T-cell (primary cell): ENCODE results near the gene PTH2R. TPM values are rescaled to one million over a fixed set of nuclear protein-coding genes. Genes with fewer than 3 reads are reported as not detected.
"Not testable (repeated sequence)": the region's sequence is repeated elsewhere in the genome, so short reads cannot be mapped to it uniquely, and the experiment has no call there.

Experiments used
- ATAC-seq, 4 experiments: fragments of 200-7000 bp in 3 of 4; fragments of 150-1000 bp in 1 of 4; cut with Tn5 transposase; replicated peaks in 1 of 4; 1 replicate in 3 of 4; 2 replicates in 1 of 4; pipeline ENCODE4 v1.10.0; 2021; ENCODE audit warnings: moderate library complexity in 3 of 4, mild to moderate bottlenecking in 2 of 4, moderate number of reproducible peaks in 1 of 4
- CTCF ChIA-PET, 2 donors: fragments of 300-600 bp; sonication (Branson Sonifier 250); formaldehyde crosslinking; loops; one replicate each; lab custom pipeline; 2022; ENCODE audit warnings: antibody characterized with exemption in 2 of 2; lab: Charles Lee
- POLR2A ChIA-PET, 2 donors: fragments of 300-600 bp; sonication (Branson Sonifier 250); formaldehyde crosslinking; loops; one replicate each; lab custom pipeline; 2022; ENCODE audit warnings: antibody characterized with exemption in 2 of 2; lab: Charles Lee
- DNase-seq, 35 experiments: peaks; one replicate each; pipeline versions ENCODE4 v3.0.0 to v3.0.0-alpha.2; 2013 to 2023
- H3K27ac ChIP-seq: one replicate; pipeline ENCODE4 v1.5.1; 2013; ENCODE audit warnings: low read length
- H3K27me3 ChIP-seq, 2 experiments: replicated peaks in 1 of 2; 1 replicate in 1 of 2; 2 replicates in 1 of 2; pipeline versions ENCODE4 v1.6.1 to v1.7.0; 2013; ENCODE audit warnings: low read length in 1 of 2, mixed read lengths in 1 of 2; ENCODE audit not compliant: control insufficient read depth in 2 of 2, insufficient read depth in 2 of 2; ENCODE audit errors: extremely low read depth in 1 of 2
- H3K36me3 ChIP-seq, 2 donors: 1 replicate in 1 of 2; 2 replicates in 1 of 2; pipeline versions ENCODE4 v1.6.1 to v1.7.0; 2013; ENCODE audit warnings: low read length in 1 of 2; ENCODE audit not compliant: control insufficient read depth in 2 of 2, insufficient read depth in 1 of 2; ENCODE audit errors: extremely low read depth in 1 of 2
- H3K4me1 ChIP-seq, 2 experiments: 1 replicate in 1 of 2; 2 replicates in 1 of 2; pipeline versions ENCODE4 v1.6.1 to v1.7.0; 2013; ENCODE audit warnings: low read length in 2 of 2, mixed read lengths in 1 of 2; ENCODE audit not compliant: insufficient read depth in 2 of 2, control insufficient read depth in 1 of 2; ENCODE audit errors: extremely low read depth in 1 of 2
- H3K4me3 ChIP-seq, 2 donors: 1 replicate in 1 of 2; 2 replicates in 1 of 2; pipeline versions ENCODE4 v1.5.1 to v1.7.0; 2013; ENCODE audit warnings: mild to moderate bottlenecking in 2 of 2, low read length in 1 of 2, moderate library complexity in 1 of 2; ENCODE audit not compliant: control insufficient read depth in 1 of 2; ENCODE audit errors: extremely low read depth in 1 of 2
- H3K9me3 ChIP-seq: 2 replicates; pipeline ENCODE4 v1.7.0; 2013
- H3K27ac Mint-ChIP-seq, 2 donors: one replicate each; pipeline ENCODE4 v1.8.0; 2020 to 2021; ENCODE audit warnings: mild to moderate bottlenecking in 2 of 2, mixed read lengths in 2 of 2
- H3K27me3 Mint-ChIP-seq, 2 donors: one replicate each; pipeline ENCODE4 v1.8.0; 2021 to 2022; ENCODE audit warnings: mixed read lengths in 2 of 2
- H3K36me3 Mint-ChIP-seq: one replicate; pipeline ENCODE4 v1.8.0; 2021; ENCODE audit warnings: mixed read lengths
- H3K4me1 Mint-ChIP-seq, 3 donors: one replicate each; pipeline ENCODE4 v1.8.0; 2020 to 2022; ENCODE audit warnings: mixed read lengths in 3 of 3, mild to moderate bottlenecking in 1 of 3
- H3K4me3 Mint-ChIP-seq, 3 donors: one replicate each; pipeline ENCODE4 v1.8.0; 2020 to 2022; ENCODE audit warnings: mild to moderate bottlenecking in 3 of 3, mixed read lengths in 3 of 3, moderate library complexity in 3 of 3
- H3K9me3 Mint-ChIP-seq, 3 donors: one replicate each; pipeline ENCODE4 v1.8.0; 2020 to 2022; ENCODE audit warnings: mixed read lengths in 3 of 3
- WGBS: methylation state at CpG from one replicate; pipeline ENCODE4 v1.1.5; 2013; ENCODE audit warnings: missing lambda C conversion rate; ENCODE audit not compliant: insufficient coverage; 5-methylcytosine and 5-hydroxymethylcytosine counted together
- total RNA-seq, 35 experiments: library from RNA in 6 of 35; stranded (reverse) in 6 of 35; fragments of 120-200 nt in 1 of 35; gene quantifications; one replicate each; pipeline versions ENCODE4 v1.2.1 to v1.2.4 and lab custom pipeline; 2013 to 2026

The PTH2R gene
- total RNA-seq, 5 donors from 2014 or later (not counting 1 experiment from before 2014, with no cell fraction given), result 0.20 TPM; not detected in 4

DNA sequence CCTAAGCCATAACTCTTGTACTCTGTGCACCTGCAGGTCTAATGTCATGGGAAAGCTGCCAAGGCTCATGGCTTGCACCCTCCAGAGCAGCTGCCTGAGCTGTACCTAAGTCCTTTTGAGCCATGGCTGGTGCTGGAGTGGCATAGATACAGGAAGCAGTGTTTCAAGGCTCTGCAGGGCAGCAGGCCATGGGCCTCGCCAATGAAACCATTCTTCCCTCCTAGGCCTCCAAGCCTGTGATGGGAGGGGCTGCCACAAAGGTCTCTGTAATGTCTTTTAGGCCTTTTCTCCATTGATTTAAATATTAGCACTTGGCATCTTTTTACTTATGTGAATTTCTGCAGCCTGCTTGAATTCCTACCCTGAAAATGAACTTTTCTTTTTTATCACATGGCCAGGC, 108.5 kb downstream of the PTH2R start:
- Histone ChIP-seq H3K27ac (no peak overlapping the region), H3K4me3 (no peak overlapping the region), H3K36me3 (no peaks in the 10 kb centered on the region), H3K4me1 (no peaks in the 10 kb centered on the region), H3K27me3 (no peaks in the 10 kb centered on the region), H3K9me3 (no peaks in the 10 kb centered on the region)
- H3K36me3 Mint-ChIP-seq, result no peaks in the 10 kb centered on the region
- ATAC-seq (no peak), DNase-seq (no peak)
- peaks cover 2 to 16% (median 8%) of the 10 kb centered on the region in 3 donors for H3K9me3 Mint-ChIP-seq
- ChIA-PET CTCF (no interaction called here), POLR2A (no interaction called here)
- H3K4me1 Mint-ChIP-seq, result no peaks in the 10 kb centered on the region
- H3K27ac Mint-ChIP-seq, result no peak overlapping the region
- WGBS, result 83% methylated on average over 1 of the region's 1 CpG
- no peak overlapping the region for H3K4me3 Mint-ChIP-seq
- no peaks in the 10 kb centered on the region for H3K27me3 Mint-ChIP-seq

- H3K27me3 Mint-ChIP-seq, CTCF ChIA-PET: not testable (repeated sequence)
These were observed 116.5 kb downstream of the PTH2R start for GRCh38 chr2:208523069-208523468.

DNA sequence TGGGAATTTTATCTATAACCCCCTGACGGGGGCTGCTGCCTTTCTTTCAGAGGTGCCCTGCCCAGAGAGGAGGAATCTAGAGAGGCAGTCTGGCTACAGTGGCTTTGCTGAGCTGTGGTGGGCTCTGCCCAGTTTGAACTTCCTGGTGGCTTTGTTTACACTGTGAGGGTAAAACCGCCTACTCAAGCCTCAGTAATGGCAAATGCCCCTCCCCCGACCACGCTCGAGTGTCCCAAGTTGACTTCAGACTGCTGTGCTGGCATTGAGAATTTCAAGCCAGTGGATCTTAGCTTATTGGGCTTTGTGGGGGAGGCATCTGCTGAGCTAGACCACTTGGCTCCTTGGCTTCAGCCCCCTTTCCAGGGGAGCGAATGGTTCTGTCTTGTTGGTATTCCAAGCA, 118.6 kb downstream of the PTH2R start:
- H3K4me1 Mint-ChIP-seq, H3K36me3 ChIP-seq, CTCF ChIA-PET, H3K27me3 Mint-ChIP-seq, H3K4me3 Mint-ChIP-seq, H3K27me3 ChIP-seq, POLR2A ChIA-PET, H3K27ac Mint-ChIP-seq, H3K4me1 ChIP-seq, H3K9me3 ChIP-seq, H3K36me3 Mint-ChIP-seq, H3K4me3 ChIP-seq, H3K27ac ChIP-seq, ATAC-seq, DNase-seq: not testable (repeated sequence)
- H3K9me3 Mint-ChIP-seq, result peaks cover 12 to 19% (median 17%) of the 10 kb centered on the region in 3 donors
- WGBS, result 90% methylated on average over 4 of the region's 6 CpGs

More at GRCh38 chr2:208523069-208523468, 116.5 kb downstream of the PTH2R start:
- H3K27me3 ChIP-seq, H3K27ac Mint-ChIP-seq, H3K27ac ChIP-seq, H3K36me3 ChIP-seq, POLR2A ChIA-PET, H3K4me3 Mint-ChIP-seq, H3K9me3 ChIP-seq, H3K4me1 Mint-ChIP-seq, H3K4me1 ChIP-seq, H3K4me3 ChIP-seq, DNase-seq, H3K36me3 Mint-ChIP-seq, ATAC-seq: not testable (repeated sequence)
- peaks cover 12 to 20% (median 18%) of the 10 kb centered on the region in 3 donors for H3K9me3 Mint-ChIP-seq

GRCh38 chr2:208529796-208530195, 123.2 kb downstream of the PTH2R start:
- no peaks in the 10 kb centered on the region for H3K36me3 ChIP-seq
- no peaks in the 10 kb centered on the region for H3K9me3 ChIP-seq
- ChIA-PET POLR2A (no interaction called here), CTCF (no interaction called here)
- no peak overlapping the region for H3K27ac ChIP-seq
- Mint-ChIP-seq H3K36me3 (no peaks in the 10 kb centered on the region), H3K27me3 (no peaks in the 10 kb centered on the region), H3K9me3 (peaks cover 0 to 2% (median 0%) of the 10 kb centered on the region in 3 donors), H3K4me1 (no peaks in the 10 kb centered on the region), H3K27ac (no peak overlapping the region), H3K4me3 (no peak overlapping the region)
- WGBS, result 81% methylated on average over 5 of the region's 5 CpGs
- no peaks in the 10 kb centered on the region for H3K4me1 ChIP-seq
- H3K4me3 ChIP-seq, result no peak overlapping the region
- H3K27me3 ChIP-seq, result peaks cover 0 to 2% of the 10 kb centered on the region in 2 experiments
- ATAC-seq (no peak), DNase-seq (no peak)

GRCh38 chr2:208531361-208531760, 124.8 kb downstream of the PTH2R start:
- no peak overlapping the region for H3K27ac Mint-ChIP-seq
- H3K36me3 ChIP-seq, result no peaks in the 10 kb centered on the region
- ChIA-PET POLR2A (no interaction called here), CTCF (no interaction called here)
- no peaks in the 10 kb centered on the region for H3K4me1 Mint-ChIP-seq
- ATAC-seq (no peak), DNase-seq (no peak)
- H3K27me3 Mint-ChIP-seq, result no peaks in the 10 kb centered on the region
- no peaks in the 10 kb centered on the region for H3K9me3 ChIP-seq
- H3K4me1 ChIP-seq, result no peaks in the 10 kb centered on the region
- no peak overlapping the region for H3K27ac ChIP-seq
- H3K27me3 ChIP-seq, result peaks cover 0 to 2% of the 10 kb centered on the region in 2 experiments
- H3K9me3 Mint-ChIP-seq, result peaks cover 0 to 7% (median 0%) of the 10 kb centered on the region in 3 donors
- H3K4me3 ChIP-seq, result no peak overlapping the region
- no peaks in the 10 kb centered on the region for H3K36me3 Mint-ChIP-seq
- H3K4me3 Mint-ChIP-seq, result no peak overlapping the region
- WGBS, result no CpG with 5 or more reads among the region's 3 CpGs

DNA sequence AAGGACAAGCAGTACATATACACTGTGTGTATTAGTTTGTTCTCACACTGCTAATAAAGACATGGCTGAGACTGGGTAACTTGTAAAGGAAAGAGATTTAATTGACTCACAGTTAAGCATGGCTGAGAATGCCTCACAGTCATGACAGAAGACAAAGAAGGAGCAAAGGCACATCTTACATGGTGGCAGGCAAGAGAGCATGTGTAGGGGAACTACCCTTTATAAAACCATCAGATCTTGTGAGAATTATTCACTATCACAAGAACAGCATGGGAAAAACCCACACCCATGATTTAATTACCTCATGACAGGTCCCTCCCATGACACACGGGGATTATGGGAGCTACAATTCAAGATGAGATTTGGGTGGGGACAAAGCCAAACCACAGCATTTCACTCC, 129.0 kb downstream of the PTH2R start:
- CTCF ChIA-PET, DNase-seq, H3K27ac Mint-ChIP-seq, H3K9me3 ChIP-seq, H3K27me3 Mint-ChIP-seq, H3K27me3 ChIP-seq, H3K36me3 Mint-ChIP-seq, H3K9me3 Mint-ChIP-seq, H3K36me3 ChIP-seq, H3K4me1 Mint-ChIP-seq, H3K27ac ChIP-seq, H3K4me3 ChIP-seq, POLR2A ChIA-PET, H3K4me1 ChIP-seq, ATAC-seq, H3K4me3 Mint-ChIP-seq: not testable (repeated sequence)
- WGBS, result no CpG with 5 or more reads among the region's 1 CpG

GRCh38 chr2:208541461-208541988, 134.9 kb downstream of the PTH2R start:
- Mint-ChIP-seq H3K27me3 (peaks cover 0 to 3% of the 10 kb centered on the region in 2 donors), H3K36me3 (no peaks in the 10 kb centered on the region), H3K27ac (no peak overlapping the region), H3K9me3 (peaks cover 0 to 12% (median 3%) of the 10 kb centered on the region in 3 donors), H3K4me3 (no peak overlapping the region), H3K4me1 (no peaks in the 10 kb centered on the region)
- Histone ChIP-seq H3K36me3 (no peaks in the 10 kb centered on the region), H3K9me3 (no peaks in the 10 kb centered on the region), H3K4me3 (no peak overlapping the region), H3K27me3 (no peaks in the 10 kb centered on the region), H3K4me1 (no peaks in the 10 kb centered on the region), H3K27ac (no peak overlapping the region)
- POLR2A ChIA-PET, result no interaction called here
- CTCF ChIA-PET, result no interaction called here
- no peak for ATAC-seq
- WGBS, result no CpG with 5 or more reads among the region's 3 CpGs
- DNase-seq, result no peak
